Activated T-helper 1 cell treated with anti-CD3 and anti-CD28 coated beads, Interleukin-12 subunit alpha, Interleukin-12 subunit beta, Interleukin-2, Interleukin-4 antibody, amounts not matched to agents 30 ng/mL and 10 ng/mL and 1 ng/mL, durations not matched to agents 14 hours and 24 hours and 36 hours (primary cell): ENCODE results near the gene EHMT1. TPM values are rescaled to one million over a fixed set of nuclear protein-coding genes. Genes with fewer than 3 reads are reported as not detected.
"Not testable (repeated sequence)": the region's sequence is repeated elsewhere in the genome, so short reads cannot be mapped to it uniquely, and the experiment has no call there.

Experiments
- DNase-seq: peaks from one replicate; pipeline ENCODE4 v3.0.0; 2021; ENCODE audit warnings: low spot score
- H3K27ac Mint-ChIP-seq: one replicate; pipeline ENCODE4 v1.8.0; 2021; ENCODE audit warnings: mild to moderate bottlenecking, mixed read lengths
- H3K27me3 Mint-ChIP-seq: one replicate; pipeline ENCODE4 v1.8.0; 2022; ENCODE audit warnings: mild to moderate bottlenecking, moderate library complexity, mixed read lengths; ENCODE audit not compliant: insufficient read depth
- H3K36me3 Mint-ChIP-seq: one replicate; pipeline ENCODE4 v1.8.0; 2021; ENCODE audit warnings: low read depth, mixed read lengths
- H3K4me1 Mint-ChIP-seq: one replicate; pipeline ENCODE4 v1.8.0; 2021; ENCODE audit warnings: low read depth, mixed read lengths
- H3K4me3 Mint-ChIP-seq: one replicate; pipeline ENCODE4 v1.8.0; 2021; ENCODE audit warnings: mild to moderate bottlenecking, moderate library complexity, mixed read lengths
- H3K9me3 Mint-ChIP-seq: one replicate; pipeline ENCODE4 v1.8.0; 2021; ENCODE audit warnings: mixed read lengths
- intact Hi-C: fragments of 100-400 bp; cut with micrococcal nuclease; formaldehyde crosslinking; loops from one replicate; pipeline ENCODE4 v1.15.1; 2024
- total RNA-seq: library from RNA; stranded (reverse); gene quantifications from 2 replicates; pipeline ENCODE4 v1.2.3, GENCODE V29; 2022

The EHMT1 gene
- total RNA-seq, 1 donor from 2014 or later, result 97.0 TPM

DNA sequence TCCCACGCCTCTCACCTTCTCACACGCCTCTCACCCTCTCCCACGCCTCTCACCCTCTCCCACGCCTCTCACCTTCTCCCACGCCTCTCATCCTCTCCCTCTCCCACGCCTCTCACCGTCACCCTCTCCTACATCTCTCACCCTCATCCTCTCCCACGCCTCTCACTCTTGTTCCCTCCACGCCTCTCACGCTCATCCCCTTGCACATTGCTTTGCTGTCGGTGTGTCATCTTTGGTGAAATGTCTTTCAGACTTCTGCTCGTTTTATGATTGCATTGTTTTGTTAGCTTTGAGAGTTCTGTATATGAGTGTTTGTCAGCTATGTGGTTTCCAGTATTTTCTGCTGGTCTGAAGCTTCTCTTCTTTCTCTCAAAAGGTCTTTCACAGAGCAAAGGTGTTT, 102.7 kb downstream of the EHMT1 start:
- DNase-seq, result no peak
- Mint-ChIP-seq H3K27me3 (no peaks in the 10 kb centered on the region), H3K27ac (peak overlapping the region; percentile 97), H3K4me3 (peak overlapping the region; percentile 48), H3K9me3 (peaks cover 47% of the 10 kb centered on the region), H3K4me1 (peaks cover 33% of the 10 kb centered on the region), H3K36me3 (peaks cover 75% of the 10 kb centered on the region)
- intact Hi-C loops, result no loop called here

DNA sequence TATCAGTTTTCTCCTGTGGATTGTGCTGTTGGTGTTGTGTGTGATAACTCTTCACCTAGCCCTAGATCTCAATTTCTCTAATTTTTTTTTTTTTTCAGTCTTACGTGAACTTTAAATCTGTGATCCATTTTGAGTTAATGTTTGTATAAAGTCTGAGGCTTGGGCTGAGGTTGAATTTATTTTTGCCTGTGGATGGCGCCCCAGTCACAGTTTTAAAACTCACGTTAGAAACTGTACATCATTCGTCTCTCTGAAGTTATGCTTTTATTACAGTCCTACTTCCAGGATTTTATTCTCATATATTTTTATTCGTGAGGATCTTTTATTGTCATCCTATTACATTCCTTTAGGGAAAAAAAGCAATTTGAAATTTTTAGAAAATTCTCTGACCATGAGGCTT, 103.1 kb downstream of the EHMT1 start:
- Mint-ChIP-seq H3K9me3 (peaks cover 48% of the 10 kb centered on the region), H3K4me1 (peaks cover 37% of the 10 kb centered on the region), H3K27ac (peak overlapping the region; percentile 97), H3K4me3 (peak overlapping the region; percentile 48), H3K27me3 (no peaks in the 10 kb centered on the region), H3K36me3 (peaks cover 75% of the 10 kb centered on the region)
- no peak for DNase-seq
- intact Hi-C loops, result no loop called here

DNA sequence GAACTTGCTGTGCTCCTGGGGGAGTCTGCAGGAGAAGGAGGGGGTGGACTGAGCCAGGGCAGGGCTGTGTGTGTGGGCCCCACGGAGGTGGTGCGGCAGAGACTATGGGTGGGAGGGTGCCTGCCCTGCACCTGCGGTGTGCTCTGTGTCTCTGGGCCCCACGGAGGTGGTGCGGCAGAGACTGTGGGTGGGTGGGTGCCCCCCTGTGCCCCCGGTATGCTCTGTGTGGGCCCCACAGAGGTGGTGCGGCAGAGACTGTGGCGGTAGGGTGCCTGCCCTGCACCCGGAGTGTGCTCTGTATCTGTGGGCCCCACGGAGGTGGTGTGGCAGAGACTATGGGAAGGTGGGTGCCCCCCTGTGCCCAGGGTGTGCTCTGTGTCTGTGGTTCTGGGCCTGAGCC, 103.7 kb downstream of the EHMT1 start:
- Mint-ChIP-seq H3K9me3 (peaks cover 44% of the 10 kb centered on the region), H3K4me1 (peaks cover 37% of the 10 kb centered on the region), H3K36me3 (peaks cover 75% of the 10 kb centered on the region), H3K4me3 (peak overlapping the region; percentile 39), H3K27ac (peak overlapping the region; percentile 97), H3K27me3 (no peaks in the 10 kb centered on the region)
- DNase-seq, result no peak
- intact Hi-C loops, result no loop called here

DNA sequence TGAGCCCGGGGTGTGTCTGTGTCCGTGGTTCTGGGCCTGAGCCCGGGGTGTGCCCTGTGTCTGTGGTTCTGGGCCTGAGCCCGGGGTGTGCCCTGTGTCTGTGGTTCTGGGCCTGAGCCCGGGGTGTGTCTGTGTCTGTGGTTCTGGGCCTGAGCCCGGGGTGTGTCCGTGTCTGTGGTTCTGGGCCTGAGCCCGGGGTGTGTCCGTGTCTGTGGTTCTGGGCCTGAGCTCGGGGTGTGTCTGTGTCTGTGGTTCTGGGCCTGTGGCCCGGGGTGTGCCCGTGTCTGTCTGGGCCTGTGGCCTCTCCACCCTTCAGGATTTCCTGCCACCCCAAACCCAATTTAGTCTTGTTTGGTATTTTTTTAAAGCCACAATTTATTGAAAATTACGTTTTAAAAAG, 104.6 kb downstream of the EHMT1 start:
- intact Hi-C loops, H3K27me3 Mint-ChIP-seq, DNase-seq: not testable (repeated sequence)
- peaks cover 37% of the 10 kb centered on the region for H3K4me1 Mint-ChIP-seq
- H3K27ac Mint-ChIP-seq, result peak overlapping the region; percentile 79
- H3K36me3 Mint-ChIP-seq, result peaks cover 72% of the 10 kb centered on the region
- peak overlapping the region; percentile 15 for H3K4me3 Mint-ChIP-seq
- H3K9me3 Mint-ChIP-seq, result peaks cover 35% of the 10 kb centered on the region

DNA sequence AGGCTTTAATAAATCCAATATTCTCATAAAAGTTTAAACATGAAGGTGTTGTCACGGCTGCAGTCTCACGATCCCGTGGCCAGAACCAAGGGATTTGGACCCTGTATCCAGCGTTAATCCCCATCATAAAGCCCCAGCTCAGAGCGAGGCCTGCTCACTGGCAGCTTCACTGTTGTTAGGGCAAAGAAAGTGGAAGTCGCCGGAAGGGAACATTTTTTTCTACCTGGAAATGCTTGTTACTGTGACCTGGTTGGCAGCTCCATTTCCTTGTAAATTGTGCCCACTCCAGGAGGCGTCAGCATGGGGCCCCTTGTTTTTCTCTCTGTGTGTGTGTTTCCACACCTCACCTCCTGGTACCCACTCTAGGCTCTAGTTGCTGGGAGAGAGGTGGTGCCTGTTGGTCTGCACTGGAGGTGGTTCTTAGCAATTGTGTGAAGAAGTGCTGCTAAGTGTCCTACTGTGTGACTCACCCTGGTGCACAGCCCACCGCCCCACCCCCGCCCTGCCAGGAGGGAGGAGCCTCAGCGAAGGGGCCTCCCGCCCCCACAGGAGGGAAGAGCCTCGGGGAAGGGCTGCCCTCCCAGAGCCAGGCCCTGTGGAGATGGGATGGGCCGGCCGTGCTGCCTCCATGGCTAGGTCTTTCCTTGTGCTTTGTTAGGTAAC, 105.1 kb downstream of the EHMT1 start:
- peaks cover 33% of the 10 kb centered on the region for H3K9me3 Mint-ChIP-seq
- DNase-seq, result no peak
- peaks cover 37% of the 10 kb centered on the region for H3K4me1 Mint-ChIP-seq
- peak overlapping the region; percentile 15 for H3K4me3 Mint-ChIP-seq
- H3K36me3 Mint-ChIP-seq, result peaks cover 67% of the 10 kb centered on the region
- peak overlapping the region; percentile 79 for H3K27ac Mint-ChIP-seq
- H3K27me3 Mint-ChIP-seq, result no peaks in the 10 kb centered on the region
- intact Hi-C loops, result no loop called here

DNA sequence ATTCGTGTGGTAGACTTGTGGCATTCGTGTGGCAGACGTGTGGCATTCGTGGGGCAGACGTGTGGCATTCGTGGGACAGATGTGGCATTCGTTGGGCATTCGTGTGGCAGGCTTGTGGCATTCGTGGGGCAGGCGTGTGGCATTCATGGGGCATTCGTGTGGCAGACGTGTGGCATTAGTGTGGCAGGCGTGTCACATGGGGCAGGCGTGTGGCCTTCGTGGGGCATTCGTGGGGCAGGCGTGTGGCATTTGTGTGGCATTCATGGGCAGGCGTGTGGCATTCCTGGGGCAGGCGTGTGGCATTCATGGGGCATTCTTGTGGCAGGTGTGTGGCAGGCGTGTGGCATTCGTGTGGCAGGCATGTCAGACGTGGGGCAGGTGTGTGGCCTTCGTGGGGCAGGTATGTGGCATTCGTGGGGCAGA, 106.0 kb downstream of the EHMT1 start:
- no peak overlapping the region for H3K4me3 Mint-ChIP-seq
- H3K4me1 Mint-ChIP-seq, result peaks cover 37% of the 10 kb centered on the region
- H3K27me3 Mint-ChIP-seq, result no peaks in the 10 kb centered on the region
- intact Hi-C loops, result no loop called here
- no peak for DNase-seq
- H3K27ac Mint-ChIP-seq, result peak overlapping the region; percentile 59
- peaks cover 64% of the 10 kb centered on the region for H3K36me3 Mint-ChIP-seq
- H3K9me3 Mint-ChIP-seq, result peaks cover 34% of the 10 kb centered on the region

DNA sequence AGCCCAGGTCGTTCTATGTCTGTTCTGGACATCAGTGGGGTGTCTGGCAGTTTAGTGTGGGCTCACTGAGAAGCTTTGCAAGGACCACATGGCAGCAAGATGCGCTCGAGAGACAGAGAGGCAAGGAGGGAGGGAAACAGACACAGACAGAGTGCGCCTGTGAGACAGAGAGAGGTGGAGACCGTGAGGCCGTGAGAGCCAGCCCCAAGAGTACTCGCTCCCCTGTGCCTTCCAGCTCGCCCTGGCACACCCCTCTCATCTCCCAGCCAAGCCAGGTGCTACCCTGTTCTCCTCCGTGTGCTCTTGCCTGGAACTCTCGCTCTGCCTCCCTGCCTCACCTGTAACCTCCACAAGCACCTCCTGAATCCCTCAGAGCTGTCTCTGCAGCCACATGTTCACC, 106.8 kb downstream of the EHMT1 start:
- peaks cover 37% of the 10 kb centered on the region for H3K4me1 Mint-ChIP-seq
- H3K4me3 Mint-ChIP-seq, result no peak overlapping the region
- no peaks in the 10 kb centered on the region for H3K27me3 Mint-ChIP-seq
- H3K36me3 Mint-ChIP-seq, result peaks cover 66% of the 10 kb centered on the region
- no peak for DNase-seq
- H3K9me3 Mint-ChIP-seq, result peaks cover 36% of the 10 kb centered on the region
- intact Hi-C loops, result no loop called here
- H3K27ac Mint-ChIP-seq, result peak overlapping the region; percentile 42

DNA sequence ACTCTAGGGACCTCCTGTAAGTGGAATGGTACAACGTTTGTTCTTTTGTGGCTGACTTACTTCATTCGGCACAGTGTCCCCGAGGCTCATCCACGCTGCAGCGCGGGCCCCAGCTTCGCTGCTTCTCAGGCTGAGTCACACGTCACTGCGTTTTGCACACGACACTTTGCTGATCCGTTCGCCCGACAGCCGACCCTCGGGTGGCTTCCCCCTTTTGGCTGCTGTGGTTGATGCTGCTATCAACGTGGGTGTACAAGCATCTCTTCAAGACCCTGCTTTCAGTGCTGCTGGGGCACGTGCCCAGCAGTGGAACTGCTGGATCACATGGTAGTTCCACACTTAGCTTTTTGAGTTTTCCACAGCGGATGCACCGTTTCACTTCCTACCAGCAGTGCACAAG, 107.5 kb downstream of the EHMT1 start:
- Mint-ChIP-seq H3K9me3 (peaks cover 35% of the 10 kb centered on the region), H3K36me3 (peaks cover 73% of the 10 kb centered on the region), H3K4me1 (peaks cover 36% of the 10 kb centered on the region)
- intact Hi-C loops, H3K4me3 Mint-ChIP-seq, DNase-seq, H3K27ac Mint-ChIP-seq, H3K27me3 Mint-ChIP-seq: not testable (repeated sequence)

DNA sequence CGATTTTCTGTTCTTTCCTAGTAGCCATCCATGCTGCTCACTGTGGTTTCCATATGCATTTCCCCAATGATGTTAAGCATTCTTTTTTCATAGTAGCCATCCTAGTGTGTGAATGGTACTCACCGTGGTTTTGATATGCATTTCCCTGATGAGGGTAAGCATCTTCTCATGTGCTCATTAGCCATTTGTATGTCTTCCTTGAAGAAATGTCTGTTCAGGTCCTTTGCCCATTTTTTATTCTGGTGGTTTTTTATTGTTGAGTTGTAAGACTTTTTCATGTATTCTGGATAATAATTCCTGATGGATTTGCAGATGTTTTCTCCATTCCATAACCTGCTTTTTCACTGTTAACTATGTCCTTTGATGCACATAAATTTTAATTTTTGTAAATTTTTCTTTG, 108.0 kb downstream of the EHMT1 start:
- Mint-ChIP-seq H3K4me1 (peaks cover 31% of the 10 kb centered on the region), H3K27ac (no peak overlapping the region), H3K27me3 (no peaks in the 10 kb centered on the region), H3K4me3 (no peak overlapping the region), H3K36me3 (peaks cover 73% of the 10 kb centered on the region), H3K9me3 (peaks cover 31% of the 10 kb centered on the region)
- DNase-seq, result no peak
- intact Hi-C loops, result no loop called here

DNA sequence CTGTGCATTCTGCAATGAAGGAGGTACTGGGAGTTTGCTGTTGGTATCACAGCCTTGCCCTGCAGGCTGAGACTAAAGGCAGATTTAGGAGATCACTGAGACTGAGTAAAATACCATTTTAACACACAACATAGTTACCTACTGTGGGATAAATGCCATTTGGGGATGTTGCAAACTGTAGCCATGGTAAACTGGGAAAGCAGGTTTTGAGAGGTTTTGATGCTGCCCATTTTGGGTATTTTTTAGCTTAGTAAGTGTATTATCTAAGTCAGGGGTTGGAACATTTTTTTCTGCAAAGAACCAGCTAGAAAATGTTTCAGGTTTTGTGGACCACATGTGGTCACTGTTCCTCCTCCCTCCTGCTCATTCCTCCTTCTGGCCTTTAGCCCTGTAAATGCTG, 108.9 kb downstream of the EHMT1 start:
- H3K27ac Mint-ChIP-seq, result no peak overlapping the region
- DNase-seq, result no peak
- H3K4me1 Mint-ChIP-seq, result peaks cover 22% of the 10 kb centered on the region
- peaks cover 70% of the 10 kb centered on the region for H3K36me3 Mint-ChIP-seq
- no peak overlapping the region for H3K4me3 Mint-ChIP-seq
- H3K27me3 Mint-ChIP-seq, result no peaks in the 10 kb centered on the region
- H3K9me3 Mint-ChIP-seq, result peaks cover 33% of the 10 kb centered on the region
- intact Hi-C loops, result no loop called here

DNA sequence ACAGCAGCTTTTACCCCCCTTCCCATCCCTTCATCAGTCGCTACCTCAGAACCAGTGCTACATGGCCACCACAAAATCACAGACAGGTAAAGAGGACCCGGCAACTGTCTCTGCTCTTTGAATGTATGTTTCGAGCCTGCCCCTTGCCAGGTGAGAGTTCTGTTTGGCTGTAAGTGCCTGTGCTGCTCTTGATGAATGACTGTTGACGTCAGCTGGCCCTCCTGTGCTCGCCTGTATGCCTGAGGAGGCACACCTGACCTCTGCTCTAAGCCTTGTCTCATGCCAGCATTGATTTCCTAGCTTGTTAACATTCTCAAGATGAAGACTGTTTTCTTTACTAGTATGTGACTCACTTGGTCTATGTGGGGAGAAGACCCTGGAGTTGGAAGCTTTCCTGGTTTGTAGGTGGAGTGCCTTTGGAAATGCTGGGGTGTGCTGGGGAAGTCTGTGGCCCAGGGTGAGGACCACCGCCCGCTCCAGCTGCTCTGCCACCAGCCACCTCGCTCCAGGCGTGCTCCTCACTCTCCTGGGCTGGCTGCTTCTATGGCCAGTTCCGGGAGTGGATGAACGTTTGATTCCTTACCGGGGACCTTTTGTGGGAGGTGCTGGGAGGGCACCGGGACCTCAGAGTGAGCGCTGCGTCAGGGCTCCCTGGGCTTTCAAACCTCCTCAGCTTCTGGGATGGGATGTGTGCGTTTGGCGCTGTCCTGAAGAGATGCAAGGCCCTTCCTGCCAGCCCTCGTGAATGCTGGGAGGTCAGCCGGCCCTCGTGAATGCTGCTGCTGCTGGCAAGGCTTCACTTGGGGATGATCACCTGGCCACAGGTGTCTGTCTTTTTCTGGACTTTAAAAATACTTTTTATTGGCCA, 109.9 kb downstream of the EHMT1 start:
- intact Hi-C loops, result no loop called here
- Mint-ChIP-seq H3K4me3 (no peak overlapping the region), H3K9me3 (peaks cover 41% of the 10 kb centered on the region), H3K36me3 (peaks cover 75% of the 10 kb centered on the region), H3K27ac (no peak overlapping the region), H3K4me1 (peaks cover 22% of the 10 kb centered on the region), H3K27me3 (no peaks in the 10 kb centered on the region)
- no peak for DNase-seq

DNA sequence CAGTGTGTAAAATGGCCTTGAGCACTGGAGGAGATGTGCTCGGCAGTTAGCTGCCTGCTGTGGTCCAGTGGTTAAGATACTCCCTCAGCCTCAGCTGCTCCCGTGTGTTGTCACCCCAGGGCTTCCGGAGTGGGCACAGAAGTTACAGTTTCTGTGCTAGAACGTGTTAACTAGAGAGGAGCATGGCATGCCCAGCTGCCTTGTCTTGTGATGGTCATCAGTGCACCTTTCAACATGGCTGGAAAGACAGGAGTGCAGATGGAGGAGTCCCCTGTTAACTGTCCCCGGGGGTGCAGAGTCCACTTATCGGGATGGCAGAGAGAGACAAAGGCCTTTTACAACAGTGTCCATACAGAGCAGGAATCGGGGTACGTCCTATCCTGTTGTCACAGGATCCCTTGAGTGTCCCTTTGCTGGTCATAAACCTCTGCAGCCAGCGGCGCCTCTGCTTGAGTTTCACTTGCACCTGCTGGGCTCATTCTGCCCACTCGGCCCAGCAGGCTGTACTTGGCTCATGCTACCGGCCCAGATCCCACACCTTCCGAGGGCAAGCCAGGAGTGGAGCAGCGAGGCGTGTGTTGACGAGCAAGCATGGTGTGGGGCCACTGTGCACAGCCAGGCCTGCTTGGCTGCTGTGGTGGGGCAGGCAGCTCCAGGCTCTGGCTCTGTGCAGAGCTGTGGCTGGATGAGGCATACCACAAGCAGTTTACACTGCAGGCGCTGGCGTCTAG, 112.6 kb downstream of the EHMT1 start:
- Mint-ChIP-seq H3K4me1 (peaks cover 5% of the 10 kb centered on the region), H3K27ac (no peak overlapping the region), H3K36me3 (peaks cover 70% of the 10 kb centered on the region), H3K4me3 (no peak overlapping the region), H3K9me3 (peaks cover 41% of the 10 kb centered on the region), H3K27me3 (no peaks in the 10 kb centered on the region)
- intact Hi-C loops, result no loop called here
- no peak for DNase-seq
